GM18502 (cell line): ENCODE results near the gene ASTN2.

Experiments used
- ATAC-seq: cut with Tn5 transposase; IDR thresholded peaks from one replicate; pipeline ENCODE4 v1.9.1; 2021; ENCODE audit warnings: mild to moderate bottlenecking; ENCODE audit not compliant: unreplicated experiment, poor library complexity

ASTN2 gene

DNA sequence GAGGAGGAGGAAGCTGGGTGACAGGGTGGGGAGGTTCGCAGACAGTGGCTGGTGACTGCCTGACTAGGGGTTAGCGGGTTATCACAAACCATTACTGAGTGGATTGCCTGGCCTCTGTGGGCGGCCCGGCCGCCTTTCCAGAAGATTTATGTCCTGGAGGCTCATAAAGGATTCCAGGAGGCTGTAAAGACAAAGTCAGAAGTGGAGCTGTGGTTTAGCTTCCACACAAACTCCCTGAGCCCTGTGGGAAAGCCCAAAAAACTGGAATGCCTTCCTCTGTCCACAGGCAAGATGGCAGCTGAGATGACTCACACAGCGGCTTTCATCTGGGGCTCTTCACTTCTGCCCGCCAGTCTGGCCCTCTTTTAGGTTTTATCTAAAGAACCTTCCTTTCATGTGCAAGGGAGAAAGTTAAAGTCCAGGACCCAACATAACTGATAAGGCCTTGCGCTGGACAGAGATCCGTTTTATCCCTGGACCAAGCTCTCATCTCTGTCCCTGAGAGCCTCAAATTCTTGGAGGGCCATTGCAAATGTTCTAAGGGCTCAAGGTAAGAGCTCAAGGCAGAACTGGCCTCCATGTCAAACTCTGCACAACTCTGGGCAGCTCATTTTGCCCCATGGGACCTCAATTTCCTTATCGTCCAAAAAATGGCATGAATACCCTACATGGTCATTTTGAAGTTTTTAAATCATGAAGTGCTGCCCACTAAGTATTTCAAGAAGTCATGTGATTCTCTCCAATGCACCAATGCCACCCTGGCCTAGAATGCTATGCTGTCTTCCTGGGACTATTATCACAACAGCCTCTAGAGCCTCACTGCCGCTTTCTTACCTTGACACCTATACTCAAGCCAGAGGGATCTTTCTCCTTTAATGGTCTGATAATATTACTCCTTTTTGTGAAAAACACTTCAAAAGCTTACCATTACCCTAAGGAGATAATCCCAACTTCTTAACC is 977.2 kb downstream of the ASTN2 start:
- no peak for ATAC-seq

DNA sequence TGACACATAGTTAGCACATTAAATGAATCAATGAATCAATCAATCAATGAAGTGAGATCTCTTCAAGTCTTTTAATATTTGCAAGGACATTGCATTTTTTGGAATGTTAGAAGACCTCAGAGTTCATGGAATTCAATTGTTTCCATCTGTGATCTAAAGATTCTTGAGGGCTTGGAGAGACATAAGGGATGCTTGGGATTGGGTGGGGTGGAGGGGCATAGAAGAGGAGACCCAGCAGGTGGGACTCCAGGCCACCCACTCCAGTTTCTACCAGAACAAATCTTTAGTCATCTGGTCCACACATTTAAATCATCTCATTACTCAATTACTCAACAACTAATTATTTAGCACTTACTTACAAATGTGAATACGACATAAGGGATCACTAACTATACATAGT is 978.7 kb downstream of the ASTN2 start:
- no peak for ATAC-seq

DNA sequence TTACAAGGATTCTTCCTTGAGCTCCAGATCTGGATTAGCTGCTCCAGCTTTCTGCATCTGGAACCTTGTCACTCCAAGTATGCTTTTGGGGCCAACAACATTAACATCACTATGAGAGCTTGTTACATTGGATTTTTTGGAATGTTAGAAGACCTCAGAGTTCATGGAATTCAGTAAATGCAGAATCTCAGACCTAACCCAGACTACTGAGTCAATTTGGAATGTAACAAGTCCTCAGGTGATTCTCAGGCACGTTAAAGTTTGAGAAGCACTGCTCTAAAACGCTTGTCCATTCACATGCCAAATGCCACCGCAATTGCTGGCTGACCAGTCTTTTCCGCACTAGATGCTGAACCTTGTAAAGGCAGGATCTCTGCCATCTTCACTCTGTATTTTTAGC is 979.2 kb downstream of the ASTN2 start:
- no peak for ATAC-seq

DNA sequence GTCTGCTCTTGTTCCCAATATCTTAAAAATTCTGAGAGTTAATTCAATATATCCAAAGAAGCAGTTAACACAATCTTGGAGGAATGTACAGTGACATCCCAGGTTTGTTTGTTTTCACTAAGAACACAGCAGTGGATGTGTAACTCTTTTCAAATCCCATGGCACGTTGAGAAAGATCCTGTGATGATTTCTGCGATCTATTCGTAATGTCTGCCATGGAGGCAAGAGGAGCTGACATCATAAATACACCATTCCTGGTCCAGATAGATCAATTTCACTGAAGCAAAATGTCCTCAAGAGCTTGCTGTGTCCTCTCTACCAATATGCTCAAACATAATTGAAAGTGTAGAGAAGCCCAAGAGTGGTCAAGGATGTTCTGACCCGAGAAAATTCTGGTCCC is 980.5 kb downstream of the ASTN2 start:
- no peak for ATAC-seq

DNA sequence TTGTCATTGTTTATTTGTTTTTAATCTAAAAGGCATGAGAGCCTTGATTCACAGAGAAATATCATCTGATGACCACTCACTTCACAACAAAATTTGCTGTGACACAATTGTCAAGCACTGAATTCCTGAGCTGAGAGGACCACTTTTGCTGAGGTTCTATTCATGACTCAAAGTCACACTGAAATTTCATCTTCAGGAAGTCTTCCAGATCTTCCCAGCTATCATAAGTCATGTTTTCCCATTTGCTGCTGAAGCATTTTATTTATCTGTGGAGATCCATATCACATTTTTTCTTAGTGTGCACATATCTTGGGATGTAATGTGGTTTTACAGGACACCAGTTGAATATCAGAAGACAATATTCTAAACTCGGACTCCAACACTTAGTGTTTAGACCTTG is 982.8 kb downstream of the ASTN2 start:
- no peak for ATAC-seq

DNA sequence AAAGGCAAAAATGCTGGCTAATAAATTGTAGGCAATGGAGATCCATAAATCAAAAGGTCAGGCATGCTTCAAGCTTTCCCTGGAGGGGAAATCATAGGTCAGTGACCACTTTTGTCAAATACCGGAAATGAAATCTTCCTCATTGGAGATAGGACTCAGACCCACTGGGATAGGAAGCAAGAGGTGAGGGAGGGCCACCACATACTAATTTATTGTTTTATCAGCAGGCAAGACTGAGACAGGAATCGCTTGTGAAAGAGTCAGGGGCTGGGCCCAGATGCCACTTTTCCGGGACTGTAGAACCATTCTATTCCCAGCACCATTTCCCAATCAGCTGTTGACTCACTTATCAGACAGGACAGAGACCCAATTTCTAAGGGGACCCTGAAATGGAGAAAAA is 984.0 kb downstream of the ASTN2 start:
- no peak for ATAC-seq

DNA sequence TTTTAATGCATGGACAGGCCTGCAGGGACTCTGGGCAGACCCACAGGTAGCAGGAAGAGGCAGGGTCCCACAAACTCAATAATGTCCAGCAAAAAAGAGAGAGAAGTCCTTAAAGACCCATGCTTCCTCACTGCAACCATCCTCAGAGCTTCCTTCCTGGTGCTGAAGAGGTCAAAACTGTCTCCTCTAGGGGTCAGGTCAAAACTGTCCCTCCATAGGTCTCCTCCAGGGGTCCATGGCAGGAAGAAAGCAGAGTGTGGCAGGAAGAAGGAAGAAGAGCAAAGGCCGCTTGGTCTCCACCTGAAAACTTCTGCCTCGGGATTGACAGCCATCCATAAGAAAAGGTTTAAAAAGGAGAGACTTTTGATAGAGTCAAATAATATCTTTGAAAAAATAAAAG is 989.6 kb downstream of the ASTN2 start:
- ATAC-seq = no peak

DNA sequence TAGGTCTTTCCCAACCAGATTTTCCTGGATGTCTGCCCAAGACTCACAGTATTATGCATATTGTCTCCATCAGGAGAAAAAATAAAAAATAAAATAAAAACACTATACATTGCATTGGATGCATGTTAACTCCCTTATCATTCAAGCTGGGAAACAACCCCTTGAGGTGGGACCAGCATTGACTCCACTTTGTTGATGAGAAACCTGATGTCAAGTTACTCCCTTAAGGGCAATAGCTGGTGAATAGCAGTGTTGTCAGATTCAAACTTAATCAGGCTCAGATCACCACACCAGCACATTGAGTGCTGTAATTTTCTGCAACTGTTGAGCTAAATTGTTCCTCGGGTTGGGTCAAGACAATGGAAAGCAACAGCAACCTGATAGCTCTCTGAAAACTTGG is 991.7 kb downstream of the ASTN2 start:
- no peak for ATAC-seq

DNA sequence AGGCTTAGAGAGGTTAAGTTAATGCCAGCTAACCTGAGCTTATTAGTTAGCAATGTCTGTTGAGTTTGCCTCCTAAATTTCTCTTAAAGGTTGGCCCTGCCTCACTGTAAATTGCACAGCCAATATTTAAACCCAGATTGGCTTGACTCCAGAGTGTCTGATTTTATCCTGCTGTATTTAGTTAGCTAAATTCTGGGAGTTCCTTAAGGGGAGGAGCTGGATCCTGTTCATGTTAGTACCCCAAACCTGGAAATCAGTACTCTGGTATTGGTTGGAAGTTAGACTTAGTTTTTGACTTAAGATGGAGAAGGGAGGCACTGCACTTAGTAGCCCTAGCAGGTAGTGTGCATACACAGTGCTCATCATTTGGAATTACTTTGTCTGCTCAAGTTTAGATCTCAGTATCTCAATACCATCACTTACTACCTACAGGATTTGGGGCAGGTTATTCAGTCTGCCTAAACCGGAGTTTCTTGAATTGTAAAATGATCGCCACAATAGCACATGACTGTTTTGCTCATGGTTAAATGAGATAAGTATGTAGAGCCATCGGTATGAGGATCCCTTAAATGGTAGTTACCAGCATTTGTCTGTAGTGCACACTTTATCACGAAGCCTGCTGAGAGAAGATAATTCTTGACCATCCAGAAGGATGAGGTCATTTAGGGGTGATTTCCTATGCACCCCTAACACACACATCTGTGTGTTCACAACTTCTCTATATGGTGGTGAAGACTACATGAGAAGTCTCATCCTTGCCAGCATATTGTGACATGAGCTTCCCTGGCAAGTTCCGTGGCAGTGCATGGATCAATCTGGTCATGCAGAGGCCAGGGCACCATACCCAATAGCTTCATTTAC is 992.5 kb downstream of the ASTN2 start:
- no peak for ATAC-seq

DNA sequence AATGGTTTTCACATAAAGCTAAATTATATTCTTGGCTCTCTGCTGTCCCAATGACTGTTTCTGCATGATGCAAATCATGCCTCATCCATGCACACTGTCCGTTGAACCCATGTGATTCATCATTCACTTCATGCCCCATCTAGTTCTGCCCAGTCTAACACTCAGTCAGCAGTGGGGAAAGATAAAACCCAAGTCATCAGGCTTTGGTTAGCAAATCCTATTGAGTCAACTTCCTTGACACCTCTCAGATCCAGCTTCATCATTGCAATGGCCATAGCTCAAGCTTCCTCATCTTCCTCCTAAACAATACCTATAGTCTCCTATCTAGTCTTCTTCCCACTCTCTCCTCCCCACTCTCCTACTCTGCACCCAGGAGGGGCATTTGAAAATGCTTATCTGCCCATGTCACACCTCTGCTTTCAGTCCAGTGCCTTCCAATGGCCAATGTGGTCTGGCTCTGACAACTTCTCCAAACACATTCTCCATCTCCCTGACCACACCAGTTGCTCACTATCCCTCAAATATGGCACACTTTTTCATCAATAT is 993.8 kb downstream of the ASTN2 start:
- ATAC-seq = no peak

DNA sequence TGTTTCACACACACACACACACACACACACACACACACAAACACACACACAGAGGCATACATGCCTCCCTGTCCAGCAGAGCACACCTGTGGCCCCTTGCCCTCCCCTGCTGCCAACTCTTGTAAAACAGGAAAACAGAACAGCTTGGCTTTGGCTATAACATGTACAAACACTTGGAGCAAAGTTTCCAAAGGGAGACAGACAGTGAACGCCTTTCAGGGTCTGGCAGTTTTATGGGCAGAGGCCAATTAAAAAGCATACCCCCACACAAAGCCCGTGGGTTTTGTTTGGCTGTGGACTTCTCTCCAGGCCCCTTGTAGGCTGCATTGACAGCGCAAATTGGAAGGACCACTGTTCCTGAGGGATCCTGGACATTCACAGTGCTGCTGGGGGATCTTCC is 995.7 kb downstream of the ASTN2 start:
- ATAC-seq = no peak

DNA sequence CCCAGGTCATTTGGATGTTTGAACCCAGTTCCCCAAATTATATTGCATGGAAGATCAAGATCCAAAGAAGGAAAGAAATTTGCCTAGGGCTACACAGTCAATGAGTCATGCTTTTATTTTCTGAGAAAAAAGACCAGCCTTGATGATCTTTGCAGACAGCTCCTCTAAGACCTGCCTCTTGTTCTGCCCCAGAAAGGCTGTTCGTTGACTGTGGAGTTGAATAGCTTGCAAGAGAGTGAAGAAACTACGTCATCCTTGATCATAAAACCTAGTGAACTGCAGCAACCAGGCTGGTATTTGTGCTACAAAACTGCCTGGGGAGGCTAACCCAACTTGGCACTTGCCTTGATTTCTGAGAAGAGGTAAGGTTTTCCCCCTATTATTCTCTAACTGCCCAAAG is 997.4 kb downstream of the ASTN2 start:
- no peak for ATAC-seq

DNA sequence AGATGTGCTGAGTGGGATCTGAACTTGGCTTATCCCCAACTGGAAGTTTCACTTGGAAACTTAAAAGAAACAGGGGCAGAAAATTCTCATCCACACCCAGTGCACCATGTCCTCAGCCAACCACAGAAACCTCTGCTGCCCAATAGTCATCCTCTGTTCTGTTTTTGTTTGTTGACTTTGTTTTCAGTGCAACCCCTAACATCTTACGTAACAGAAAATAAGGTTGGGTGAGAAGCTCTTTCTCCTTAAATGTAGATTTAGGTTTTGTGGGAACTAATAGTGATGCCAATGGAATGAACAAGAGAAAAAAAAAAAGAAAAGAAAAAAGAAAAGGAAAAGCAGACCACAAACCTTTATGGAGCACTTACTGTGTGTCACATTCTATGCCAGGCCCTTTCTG is 998.4 kb downstream of the ASTN2 start:
- ATAC-seq = no peak

DNA sequence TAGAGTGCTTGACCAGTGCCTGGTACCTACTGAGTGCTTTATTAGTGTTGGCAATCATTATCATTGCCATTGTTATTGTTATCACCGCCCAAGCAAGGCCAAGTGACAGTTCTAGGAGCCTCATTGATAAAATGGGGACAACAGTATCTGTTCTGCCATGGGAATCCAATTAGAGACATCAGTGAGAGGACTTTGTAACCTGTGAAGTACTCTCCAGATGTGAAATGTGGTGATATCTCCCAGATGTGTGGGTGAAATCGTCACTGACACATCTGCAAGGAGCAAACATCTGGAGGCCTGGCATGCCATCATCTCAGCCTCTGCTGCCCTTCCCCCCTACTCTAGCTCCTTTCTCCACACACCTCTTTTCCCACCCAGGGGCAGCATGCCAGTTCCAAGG is 1000.5 kb downstream of the ASTN2 start:
- ATAC-seq = no peak

DNA sequence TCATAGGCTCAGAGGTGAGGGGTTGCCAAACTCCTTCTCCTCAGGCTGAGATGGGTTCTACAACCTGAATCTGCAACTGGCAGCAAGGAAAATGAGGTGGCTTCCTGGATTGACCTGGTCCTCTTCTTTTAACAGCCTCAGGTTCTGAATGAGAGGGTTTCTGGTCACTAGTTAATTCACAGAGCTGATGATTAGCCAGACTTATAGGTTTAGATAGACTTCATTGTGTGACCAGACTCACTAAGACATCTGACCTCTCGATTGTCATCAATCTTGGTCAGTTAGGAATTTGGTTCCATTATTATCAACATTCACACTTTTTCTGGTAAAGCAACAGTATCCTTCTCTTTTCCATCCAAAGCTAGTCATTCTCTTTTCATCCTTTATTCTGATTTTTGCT is 1003.4 kb downstream of the ASTN2 start:
- ATAC-seq = no peak

DNA sequence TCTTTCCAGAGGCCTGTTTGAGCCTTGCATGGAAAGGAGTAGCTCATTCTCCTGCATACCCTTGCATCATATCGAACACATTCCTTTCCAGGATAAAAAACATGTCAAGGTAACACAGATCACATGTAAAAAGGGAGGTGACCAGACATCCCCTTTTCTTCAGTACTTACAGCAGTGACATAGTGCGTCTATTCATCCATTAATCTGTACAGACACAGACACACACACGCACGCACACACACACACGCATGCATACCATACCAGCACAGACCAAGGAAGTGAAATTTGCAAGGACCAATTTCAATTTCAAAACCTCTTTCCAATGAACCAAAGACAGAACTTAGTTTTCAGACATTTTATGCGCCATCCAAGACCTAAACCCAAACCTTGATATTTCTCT is 1005.2 kb downstream of the ASTN2 start:
- no peak for ATAC-seq

DNA sequence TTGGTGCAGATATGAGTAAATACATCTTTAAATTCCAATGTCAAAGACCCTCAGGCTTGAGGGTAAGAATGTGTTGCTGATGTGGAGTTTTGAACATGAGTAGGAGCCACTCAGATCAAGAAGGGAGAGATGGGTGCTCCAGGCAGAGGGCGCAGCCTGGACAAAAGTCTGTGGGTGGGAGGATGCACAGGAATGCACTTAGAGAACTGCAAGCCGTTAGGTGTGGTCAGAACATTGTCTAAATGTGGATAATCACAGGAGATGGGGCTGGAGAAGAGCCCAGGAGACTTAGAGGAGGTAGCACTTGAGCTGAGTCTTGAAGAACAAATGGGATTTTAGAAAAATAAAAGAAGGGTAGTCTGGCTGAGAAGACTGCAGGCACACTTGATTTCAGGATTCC is 1005.7 kb downstream of the ASTN2 start:
- no peak for ATAC-seq

DNA sequence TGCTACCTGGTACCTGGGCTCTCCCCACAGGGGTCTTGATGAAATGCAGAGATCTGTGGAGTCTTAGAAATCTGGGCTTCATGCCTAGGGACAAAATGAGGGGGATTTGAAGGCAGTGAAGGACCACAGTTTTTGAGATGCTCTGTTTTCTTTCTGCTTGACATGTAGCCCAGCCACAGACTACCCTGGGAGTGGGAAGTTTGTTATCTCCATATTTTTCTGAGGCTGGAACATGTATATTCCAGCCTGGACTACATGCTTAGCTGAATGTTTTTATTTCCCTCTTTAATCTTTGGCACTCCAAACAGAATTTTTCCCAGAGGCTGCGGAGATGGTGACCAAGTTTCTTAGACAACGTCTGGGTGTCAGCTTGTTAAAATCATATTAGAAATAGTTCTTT is 1008.4 kb downstream of the ASTN2 start:
- ATAC-seq = no peak

DNA sequence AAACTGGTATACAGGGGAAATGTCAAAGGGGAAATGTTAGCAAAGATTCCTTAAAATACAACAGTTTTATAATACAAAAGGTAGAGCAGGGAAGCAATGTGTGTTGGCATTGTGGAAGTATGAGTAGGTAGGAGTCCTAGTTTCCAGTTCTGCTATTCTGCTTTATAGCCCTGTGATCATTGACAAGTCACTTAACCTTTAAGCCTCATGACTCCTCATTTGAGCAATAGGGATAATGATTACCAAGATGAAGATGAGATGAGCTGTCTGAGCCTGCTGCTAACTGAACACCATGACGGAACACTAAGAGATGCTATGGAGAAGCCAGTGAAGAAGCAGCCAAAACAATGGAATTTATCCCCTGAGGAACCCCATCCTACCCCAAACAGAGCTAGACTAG is 1009.5 kb downstream of the ASTN2 start:
- no peak for ATAC-seq

DNA sequence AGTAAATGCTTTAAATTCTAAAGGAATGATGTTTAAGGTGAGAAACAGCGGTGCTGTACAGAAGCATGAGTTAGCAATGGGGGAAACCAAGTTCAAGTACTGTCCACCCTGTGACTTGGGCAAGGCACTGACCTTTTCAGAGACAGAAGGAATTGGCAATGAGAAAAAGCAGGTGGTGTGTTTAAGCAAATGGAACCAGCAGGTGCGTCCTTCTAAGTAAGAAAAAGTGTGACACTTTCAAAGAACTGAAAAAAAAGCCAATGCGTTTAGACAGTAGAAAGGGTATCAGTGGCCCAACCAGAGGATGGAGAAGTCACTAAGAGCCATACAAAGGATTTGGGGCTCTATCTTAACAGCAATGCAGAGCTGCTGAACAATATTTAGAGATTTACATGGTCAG is 1010.6 kb downstream of the ASTN2 start:
- no peak for ATAC-seq

DNA sequence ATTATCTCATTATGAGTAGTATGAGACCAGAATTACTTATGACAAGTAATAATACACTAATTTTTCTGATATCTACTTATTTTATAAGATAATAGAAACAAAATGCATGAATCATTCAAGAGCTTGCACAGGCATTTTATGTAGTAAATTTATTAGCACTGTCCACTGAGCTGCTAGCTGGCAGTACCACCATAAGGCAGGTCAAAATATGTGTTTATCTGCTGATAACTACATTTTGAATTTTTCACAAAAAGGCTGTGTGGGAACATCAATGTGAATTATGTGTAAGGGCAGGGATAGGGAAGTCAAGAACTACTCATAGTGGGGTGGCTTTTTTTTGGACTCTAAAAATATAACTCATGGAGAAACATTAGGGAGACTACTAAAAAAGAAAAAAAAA is 1011.7 kb downstream of the ASTN2 start:
- ATAC-seq = no peak
